Measurements from ENCODE around the gene COMMD1. TPM values are rescaled to one million over a fixed set of nuclear protein-coding genes. Genes with fewer than 3 reads are reported as not detected.
"Not testable (repeated sequence)": the region's sequence is repeated elsewhere in the genome, so short reads cannot be mapped to it uniquely, and the experiment has no call there.

Gene COMMD1
- polyA plus RNA-seq (ENCODE audit: low read depth in 6 of 6), result 10 to 100 TPM; 49.3 to 66.0 (median 59.3) TPM

DNA sequence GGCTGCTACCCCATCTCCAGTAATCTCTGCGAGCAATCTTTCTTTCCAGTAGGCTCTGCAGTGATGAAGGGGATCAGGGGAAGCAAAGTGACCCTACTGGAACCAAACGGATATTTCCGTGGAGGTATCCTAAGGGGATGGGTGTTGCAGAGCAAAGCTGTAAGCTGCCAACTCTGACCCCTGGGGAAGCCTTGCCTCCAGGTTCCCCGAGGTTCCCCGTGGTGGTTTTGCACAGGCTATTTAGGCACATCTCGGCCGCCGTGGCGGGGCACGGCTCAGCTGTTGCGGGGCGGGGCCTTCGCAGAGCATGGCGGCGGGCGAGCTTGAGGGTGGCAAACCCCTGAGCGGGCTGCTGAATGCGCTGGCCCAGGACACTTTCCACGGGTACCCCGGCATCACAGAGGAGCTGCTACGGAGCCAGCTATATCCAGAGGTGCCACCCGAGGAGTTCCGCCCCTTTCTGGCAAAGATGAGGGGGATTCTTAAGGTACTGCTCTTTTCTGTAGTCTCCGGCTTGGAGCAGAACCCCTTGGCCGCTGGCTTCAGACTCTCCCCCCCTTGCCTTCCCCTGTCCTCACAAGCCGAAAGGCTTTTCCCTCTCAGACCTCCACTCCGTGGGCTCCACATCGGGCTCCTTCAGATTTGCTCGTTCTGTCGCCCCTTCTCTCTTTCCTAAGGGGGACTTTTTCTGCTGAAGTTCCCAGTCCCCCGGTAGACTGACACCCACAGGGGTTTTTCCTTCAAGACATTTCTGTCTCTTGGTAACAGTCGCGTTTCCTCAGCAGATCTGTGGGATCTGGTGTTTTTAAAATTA is at the start of gene COMMD1:
TSS of gene COMMD1 (plus strand) at position 303 of the 814 bp plus-strand sequence. CDS start at position 308, 5 bp downstream.
- Mint-ChIP-seq H3K27ac (peak within 1 kb of the TSS; percentile 63 to 98 (median 97)), H3K4me3 (peak within 1 kb of the TSS; percentile 94 to 99 (median 98)), H3K27me3 (no peaks in the 10 kb centered on the region), H3K36me3 (no peaks in the 10 kb centered on the region), H3K4me1 (peaks cover 12 to 35% (median 14%) of the 10 kb centered on the region in 3 donors), H3K9me3 (no peaks in the 10 kb centered on the region)
- ATAC-seq (ENCODE audit: low read depth in 2 of 2), result peak; percentile 99
- peak; percentile 78 for DNase-seq

GRCh38 chr2:61857224-61857623 is 48.2 kb upstream of the COMMD1 start:
- Mint-ChIP-seq H3K4me1 (peaks cover 9 to 20% (median 14%) of the 10 kb centered on the region in 3 donors), H3K27me3 (no peaks in the 10 kb centered on the region), H3K4me3 (peak overlapping the region in 1 of 8 donors; percentile 42), H3K27ac (no peak overlapping the region), H3K9me3 (peaks cover 2 to 13% (median 6%) of the 10 kb centered on the region in 7 donors), H3K36me3 (peaks cover 4 to 5% of the 10 kb centered on the region in 2 donors)
- DNase-seq (no peak), ATAC-seq (ENCODE audit: low read depth in 2 of 2) (no peak)

DNA sequence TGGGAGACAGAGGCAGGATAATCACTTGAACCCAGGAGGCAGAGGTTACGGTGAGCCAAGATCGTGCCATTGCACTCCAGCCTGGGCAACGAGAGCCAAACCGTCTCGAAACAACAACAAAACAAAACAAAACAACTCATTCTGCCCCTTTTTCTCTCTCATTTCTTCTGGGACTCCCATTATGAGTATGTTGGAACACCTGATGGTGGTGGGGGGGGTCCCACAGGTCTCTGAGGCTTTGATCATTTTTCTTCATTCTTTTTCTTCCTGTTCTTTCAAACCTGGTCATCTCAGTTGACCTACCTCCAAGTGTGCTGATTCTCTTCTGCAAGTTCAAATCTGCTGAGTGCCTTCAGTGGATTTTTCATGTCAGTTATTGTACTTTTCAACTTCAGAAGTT is 43.4 kb upstream of the COMMD1 start:
- H3K36me3 Mint-ChIP-seq, result peaks cover 5 to 15% of the 10 kb centered on the region in 2 donors
- DNase-seq (no peak), ATAC-seq (ENCODE audit: low read depth in 2 of 2) (no peak)
- no peaks in the 10 kb centered on the region for H3K27me3 Mint-ChIP-seq
- peaks cover 0 to 1% (median 0%) of the 10 kb centered on the region in 3 donors for H3K4me1 Mint-ChIP-seq
- H3K9me3 Mint-ChIP-seq, result peaks cover 2 to 19% (median 7%) of the 10 kb centered on the region in 7 donors
- peak overlapping the region in 1 of 8 donors; percentile 72 for H3K4me3 Mint-ChIP-seq
- H3K27ac Mint-ChIP-seq, result peak overlapping the region in 1 of 6 donors; percentile 42

DNA sequence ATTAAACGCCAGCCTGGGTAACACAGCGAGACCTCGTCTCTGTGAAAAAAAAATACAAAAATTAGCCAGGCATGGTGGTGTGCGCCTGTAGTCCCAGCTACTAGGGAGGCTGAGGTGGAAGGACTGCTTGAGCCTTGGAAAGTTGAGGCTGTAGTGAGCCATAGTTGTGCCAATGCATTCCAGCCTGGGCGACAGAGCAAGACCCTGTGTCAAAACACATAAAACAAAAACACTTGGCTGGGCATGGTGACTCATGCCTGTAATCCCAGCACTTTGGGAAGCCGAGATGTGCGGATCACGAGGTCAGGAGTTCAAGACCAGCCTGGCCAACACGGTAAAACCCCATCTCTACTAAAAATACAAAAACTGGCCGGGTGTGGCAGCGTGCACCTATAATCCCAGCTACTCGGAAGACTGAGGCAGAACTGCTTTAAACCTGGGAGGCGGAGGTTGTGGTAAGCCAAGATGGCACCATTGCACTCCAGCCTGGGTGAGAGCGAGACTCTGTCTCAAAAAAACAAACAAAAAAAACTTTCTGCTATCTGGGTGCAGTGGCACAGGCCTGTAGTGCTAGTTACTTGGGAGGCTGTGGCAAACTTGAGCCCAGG is 38.9 kb upstream of the COMMD1 start:
- H3K27me3 Mint-ChIP-seq; ATAC-seq (ENCODE audit: low read depth in 2 of 2); H3K4me3 Mint-ChIP-seq; H3K4me1 Mint-ChIP-seq; DNase-seq: not testable (repeated sequence)
- Mint-ChIP-seq H3K36me3 (peaks cover 17 to 29% of the 10 kb centered on the region in 2 donors), H3K9me3 (peaks cover 0 to 10% (median 4%) of the 10 kb centered on the region in 7 donors), H3K27ac (peak overlapping the region in 2 of 6 donors; percentile 26 to 76)

GRCh38 chr2:61876400-61876799 is 29.1 kb upstream of the COMMD1 start:
- ATAC-seq (ENCODE audit: low read depth in 2 of 2) (no peak), DNase-seq (no peak)
- H3K27ac Mint-ChIP-seq, result no peak overlapping the region
- H3K27me3 Mint-ChIP-seq, result no peaks in the 10 kb centered on the region
- H3K36me3 Mint-ChIP-seq, result peaks cover 10 to 17% of the 10 kb centered on the region in 2 donors
- H3K9me3 Mint-ChIP-seq, result no peaks in the 10 kb centered on the region
- no peak overlapping the region for H3K4me3 Mint-ChIP-seq
- H3K4me1 Mint-ChIP-seq, result no peaks in the 10 kb centered on the region

DNA sequence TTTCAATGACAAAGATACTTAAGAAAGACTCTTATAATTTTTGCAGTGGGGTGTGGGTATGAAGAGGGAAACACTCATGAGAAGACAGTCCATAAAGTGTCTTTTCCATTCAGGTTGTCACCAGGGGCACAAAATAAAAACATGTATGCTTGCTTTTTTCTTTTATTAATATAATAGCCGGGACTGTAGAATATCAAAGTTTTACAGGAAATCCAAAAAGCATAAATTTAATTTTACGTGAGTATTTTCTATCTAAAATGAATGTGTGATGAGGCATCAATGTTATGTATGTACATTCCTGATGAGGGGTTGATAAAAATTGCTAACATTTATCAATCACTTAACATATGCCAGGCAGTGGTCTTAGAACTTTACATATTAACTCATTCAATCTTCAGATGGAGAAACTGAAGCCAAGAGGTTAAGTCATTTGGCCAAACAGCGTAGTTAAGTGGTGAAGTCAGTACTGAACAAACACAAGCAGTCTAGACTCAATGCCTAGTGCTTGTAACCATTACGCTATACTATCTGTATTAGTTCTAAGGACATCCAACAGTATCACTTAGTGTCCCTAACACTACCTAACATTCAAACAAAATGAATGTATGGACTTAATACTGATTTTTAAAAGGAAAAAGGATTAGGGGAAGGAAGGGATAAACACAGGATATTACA is 27.8 kb upstream of the COMMD1 start:
- Mint-ChIP-seq H3K4me1 (no peaks in the 10 kb centered on the region), H3K4me3 (no peak overlapping the region), H3K9me3 (no peaks in the 10 kb centered on the region), H3K27me3 (no peaks in the 10 kb centered on the region), H3K27ac (peak overlapping the region in 1 of 6 donors; percentile 59), H3K36me3 (peaks cover 6 to 13% of the 10 kb centered on the region in 2 donors)
- no peak for DNase-seq
- no peak for ATAC-seq (ENCODE audit: low read depth in 2 of 2)

DNA sequence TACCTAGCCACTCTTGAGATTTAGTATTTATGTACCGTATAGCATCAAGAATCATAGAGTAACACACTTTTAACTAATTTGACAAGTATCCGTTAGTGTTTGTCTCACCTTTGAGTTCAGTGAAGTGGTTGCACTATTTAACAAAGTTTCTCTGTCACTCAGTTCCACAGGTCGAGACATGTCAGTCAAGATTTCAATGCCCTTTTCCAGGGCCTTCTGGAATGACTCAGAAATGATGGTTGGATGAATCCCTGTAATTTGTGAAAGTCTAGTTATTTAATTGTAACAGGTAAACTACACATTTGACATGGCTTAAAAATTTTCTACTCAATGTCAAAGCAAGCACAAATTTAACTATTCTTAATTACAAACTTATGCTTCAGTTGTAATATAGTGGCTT is 26.7 kb upstream of the COMMD1 start:
- peaks cover 6 to 16% of the 10 kb centered on the region in 2 donors for H3K36me3 Mint-ChIP-seq
- no peak for ATAC-seq (ENCODE audit: low read depth in 2 of 2)

GRCh38 chr2:61879351-61879750 is 26.1 kb upstream of the COMMD1 start:
- Mint-ChIP-seq H3K36me3 (peaks cover 1 to 16% of the 10 kb centered on the region in 2 donors), H3K4me3 (peak overlapping the region in 1 of 8 donors; percentile 15), H3K27ac (peak overlapping the region in 1 of 6 donors; percentile 21)
- H3K4me1 Mint-ChIP-seq; DNase-seq; H3K27me3 Mint-ChIP-seq; H3K9me3 Mint-ChIP-seq; ATAC-seq (ENCODE audit: low read depth in 2 of 2): not testable (repeated sequence)

More for the DNA sequence above, 26.7 kb upstream of the COMMD1 start:
- Mint-ChIP-seq H3K9me3 (no peaks in the 10 kb centered on the region), H3K4me1 (no peaks in the 10 kb centered on the region), H3K27me3 (no peaks in the 10 kb centered on the region), H3K4me3 (no peak overlapping the region), H3K27ac (no peak overlapping the region)
- no peak for DNase-seq

DNA sequence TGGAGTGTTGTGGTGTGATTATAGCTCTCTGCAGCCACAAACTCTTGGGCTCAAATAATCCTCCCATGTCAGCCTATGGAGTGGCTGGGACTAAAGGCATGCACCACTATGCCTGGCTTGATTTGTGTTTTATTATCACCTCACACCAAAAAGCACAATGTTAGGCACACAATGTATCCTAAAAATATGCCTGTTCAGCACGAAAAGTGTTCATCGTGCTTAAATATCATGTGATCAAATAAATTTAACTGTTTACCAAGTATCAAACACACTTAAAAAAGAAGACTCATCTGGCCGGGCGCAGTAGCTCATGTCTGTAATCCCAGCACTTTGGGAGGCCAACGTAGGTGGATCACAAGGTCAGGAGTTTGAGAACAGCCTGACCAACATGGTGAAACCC is 22.6 kb upstream of the COMMD1 start:
- Mint-ChIP-seq H3K27me3 (no peaks in the 10 kb centered on the region), H3K36me3 (peaks cover 0 to 5% of the 10 kb centered on the region in 2 donors), H3K9me3 (no peaks in the 10 kb centered on the region), H3K4me3 (no peak overlapping the region), H3K27ac (peak overlapping the region in 1 of 6 donors; percentile 65), H3K4me1 (peaks cover 19 to 25% (median 20%) of the 10 kb centered on the region in 3 donors)
- no peak for ATAC-seq (ENCODE audit: low read depth in 2 of 2)
- no peak for DNase-seq

DNA sequence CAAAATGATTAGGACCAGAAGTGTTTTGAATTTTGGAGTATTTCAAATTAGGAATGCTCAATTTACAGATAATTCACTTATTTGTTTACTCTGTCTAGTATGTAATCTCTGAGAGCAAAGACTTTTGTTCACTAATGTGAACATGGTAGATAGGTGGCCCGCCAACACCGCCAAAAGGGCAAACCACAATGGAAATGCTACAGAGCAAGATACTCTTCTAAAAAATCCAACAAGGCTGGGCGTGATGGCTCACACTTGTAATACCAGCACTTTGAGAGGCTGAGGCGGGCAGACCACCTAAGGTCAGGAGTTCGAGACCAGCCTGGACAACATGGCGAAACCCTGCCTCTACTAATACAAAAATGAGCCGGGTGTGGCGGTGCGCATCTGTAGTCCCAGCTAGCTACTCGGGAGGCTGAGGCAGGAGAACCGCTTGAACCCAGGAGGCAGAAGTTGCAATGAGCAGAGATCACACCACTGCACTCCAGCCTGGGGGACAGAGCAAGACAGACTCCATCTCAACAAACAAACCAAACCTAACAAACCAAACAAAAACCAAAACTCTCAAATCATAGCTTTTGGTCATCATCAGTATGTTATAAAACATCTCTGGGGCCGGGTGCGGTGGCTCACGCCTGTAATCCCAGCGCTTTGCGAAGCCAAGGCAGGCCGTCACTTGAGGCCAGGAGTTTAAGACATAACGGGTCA is 19.4 kb upstream of the COMMD1 start:
- no peaks in the 10 kb centered on the region for H3K9me3 Mint-ChIP-seq
- H3K27ac Mint-ChIP-seq, result peak overlapping the region in 3 of 6 donors; percentile 34 to 99 (median 64)
- DNase-seq (no peak), ATAC-seq (ENCODE audit: low read depth in 2 of 2) (no peak)
- H3K4me3 Mint-ChIP-seq, result peak overlapping the region in 4 of 8 donors; percentile 8 to 99 (median 97)
- peaks cover 0 to 3% of the 10 kb centered on the region in 2 donors for H3K36me3 Mint-ChIP-seq
- H3K4me1 Mint-ChIP-seq, result peaks cover 19 to 33% (median 26%) of the 10 kb centered on the region in 3 donors
- no peaks in the 10 kb centered on the region for H3K27me3 Mint-ChIP-seq

DNA sequence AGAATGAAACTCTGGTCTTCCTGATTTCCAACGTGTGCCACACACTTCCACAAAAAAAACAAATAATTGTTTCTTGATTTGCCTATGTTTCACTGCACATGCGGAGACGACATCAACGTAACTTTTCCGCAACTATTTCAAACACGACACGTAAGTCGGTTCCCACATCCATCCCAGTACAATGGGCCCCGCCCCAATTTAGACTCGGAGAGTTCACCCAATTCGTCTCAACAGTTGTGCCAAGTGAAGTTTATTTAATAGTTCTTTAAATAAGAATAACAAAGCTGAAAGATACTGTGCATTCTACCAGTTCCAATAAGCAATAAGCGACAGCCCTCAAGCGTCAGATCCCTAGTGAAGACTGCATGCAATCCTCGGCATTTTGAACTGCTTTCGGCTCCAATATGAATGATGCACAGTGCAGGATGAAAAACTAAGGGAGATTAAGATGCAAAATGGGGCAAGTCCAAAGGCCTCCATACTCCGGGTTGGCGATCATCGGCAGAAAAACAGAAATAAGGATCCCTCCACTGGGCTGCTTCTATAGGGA is 17.7 kb upstream of the COMMD1 start:
- H3K9me3 Mint-ChIP-seq, result no peaks in the 10 kb centered on the region
- DNase-seq (peak; percentile 3), ATAC-seq (ENCODE audit: low read depth in 2 of 2) (no peak)
- no peaks in the 10 kb centered on the region for H3K27me3 Mint-ChIP-seq
- peaks cover 0 to 3% of the 10 kb centered on the region in 2 donors for H3K36me3 Mint-ChIP-seq
- H3K27ac Mint-ChIP-seq, result peak overlapping the region; percentile 97 to 100 (median 99)
- H3K4me1 Mint-ChIP-seq, result peaks cover 19 to 33% (median 26%) of the 10 kb centered on the region in 3 donors
- H3K4me3 Mint-ChIP-seq, result peak overlapping the region; percentile 94 to 100 (median 98)

DNA sequence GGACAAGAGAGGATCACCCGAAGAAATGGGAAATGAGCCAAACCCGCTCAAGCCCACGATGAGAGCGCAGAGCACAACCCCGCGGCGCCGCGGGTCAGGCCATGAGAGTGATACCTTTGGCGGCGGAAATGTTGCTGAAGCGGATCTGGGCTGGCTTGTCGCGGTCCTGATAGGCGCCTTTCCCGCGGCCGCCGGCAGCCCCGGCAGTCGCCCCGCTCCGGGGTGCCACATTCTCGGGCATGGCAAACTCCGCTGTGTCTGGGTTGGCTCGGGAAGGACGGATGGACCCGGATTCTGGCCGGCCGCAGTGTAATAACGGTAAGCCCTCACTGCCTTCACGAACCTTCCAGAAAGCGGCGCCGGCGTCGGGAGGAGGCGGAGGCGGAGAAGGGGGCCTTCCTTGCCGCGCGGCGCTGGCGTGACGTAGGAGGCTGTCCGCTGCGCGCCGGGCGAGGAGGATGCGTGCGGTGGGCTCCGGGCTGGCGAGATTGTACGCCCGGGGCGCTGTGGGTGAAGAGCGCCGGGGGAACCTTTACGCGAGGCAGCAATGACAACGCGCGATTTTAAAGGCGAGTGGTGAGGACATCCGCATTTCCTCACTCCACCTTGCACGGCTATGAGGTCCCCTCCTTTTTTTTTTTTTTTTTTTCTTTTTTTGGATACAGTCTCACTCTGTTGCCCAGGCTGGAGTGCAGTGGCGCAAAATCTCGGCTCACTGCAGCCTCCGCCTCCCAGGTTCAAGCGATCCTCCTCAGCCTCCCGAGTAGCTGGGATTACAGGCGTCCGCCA is 17.0 kb upstream of the COMMD1 start, which contains the start of gene CCT4:
TSS of gene CCT4 (minus strand) at position 390 of the 789 bp plus-strand sequence. CDS start at position 241, 149 bp downstream.
- DNase-seq (peak; percentile 96), ATAC-seq (ENCODE audit: low read depth in 2 of 2) (peak; percentile 79 to 82)
- peak within 1 kb of the TSS; percentile 94 to 100 (median 98) for H3K4me3 Mint-ChIP-seq
- H3K27me3 Mint-ChIP-seq, result no peaks in the 10 kb centered on the region
- peak within 1 kb of the TSS; percentile 97 to 100 (median 99) for H3K27ac Mint-ChIP-seq
- H3K36me3 Mint-ChIP-seq, result peaks cover 0 to 3% of the 10 kb centered on the region in 2 donors
- no peaks in the 10 kb centered on the region for H3K9me3 Mint-ChIP-seq
- H3K4me1 Mint-ChIP-seq, result peaks cover 19 to 33% (median 26%) of the 10 kb centered on the region in 3 donors
